Fibroblast of skin of right biceps (primary cell): Measurements from ENCODE around the gene MPPED1.

Source experiments
- DNase-seq: peaks from one replicate; pipeline ENCODE4 v3.0.0-alpha.2; 2013

MPPED1 gene

DNA sequence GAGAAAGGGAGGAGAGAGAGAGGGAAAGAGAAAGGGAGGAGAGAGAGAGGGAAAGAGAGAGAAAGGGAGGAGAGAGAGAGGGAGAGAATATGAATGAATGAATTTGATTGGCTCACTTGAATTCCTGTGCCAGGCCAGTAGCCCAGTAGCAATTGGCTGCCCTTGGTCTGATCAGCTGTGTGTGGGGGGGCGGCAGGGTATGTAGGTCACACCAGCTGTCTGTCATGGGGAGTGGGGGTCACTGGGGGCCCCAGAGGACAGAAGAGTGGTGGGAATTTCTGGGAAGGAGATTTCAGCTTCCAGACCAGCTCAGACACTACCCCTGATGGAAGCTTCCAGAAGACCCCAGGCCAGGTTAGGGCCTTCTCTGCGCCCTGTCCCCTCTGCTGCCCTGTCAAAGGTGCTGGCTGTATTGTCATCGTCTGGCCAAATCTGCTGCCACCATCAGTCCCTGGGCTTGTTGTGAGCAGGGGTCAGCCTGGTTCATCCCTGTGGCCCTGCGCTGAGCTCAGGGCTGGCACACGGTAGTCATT is 21.1 kb downstream of the MPPED1 start:
- DNase-seq = no peak

DNA sequence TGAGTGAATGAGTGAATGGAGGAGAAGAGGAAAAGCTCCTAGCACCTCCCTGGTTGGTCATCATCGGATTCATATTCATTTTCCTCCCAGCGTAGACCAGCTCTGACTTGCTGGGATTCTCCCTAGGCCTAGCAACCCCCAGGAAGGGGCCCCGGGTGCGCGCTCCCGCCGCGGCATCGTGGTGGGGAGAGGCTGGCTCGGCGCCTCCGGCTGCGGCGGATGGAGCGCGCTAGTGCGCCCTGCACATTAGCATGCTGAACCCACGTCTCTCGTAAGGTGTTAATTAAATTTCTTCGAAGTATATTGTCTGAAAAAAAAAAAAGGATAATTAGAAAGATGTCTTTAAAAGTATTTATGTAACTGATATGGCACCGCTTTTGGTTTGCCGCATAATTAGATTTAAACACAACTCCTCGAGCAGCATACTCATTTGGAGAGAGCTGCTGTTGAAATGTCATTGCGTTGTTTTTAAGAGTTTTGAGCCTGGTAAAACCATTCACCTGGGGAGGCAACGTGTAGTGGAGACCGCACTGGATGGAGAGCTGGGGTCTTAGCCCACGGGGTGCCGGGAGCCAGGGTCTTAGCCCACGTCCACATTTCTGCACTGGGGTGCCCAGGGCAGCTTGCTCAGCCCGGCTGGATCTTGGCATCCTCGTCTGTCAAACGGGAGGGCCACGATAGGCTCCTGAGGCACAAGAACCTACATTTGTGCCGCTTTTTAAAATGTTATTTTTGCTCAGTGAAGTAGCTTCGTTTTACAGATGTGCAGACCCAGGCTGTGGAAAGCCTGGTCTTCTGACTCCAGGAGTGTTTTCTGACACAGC is 21.8 kb downstream of the MPPED1 start:
- no peak for DNase-seq

DNA sequence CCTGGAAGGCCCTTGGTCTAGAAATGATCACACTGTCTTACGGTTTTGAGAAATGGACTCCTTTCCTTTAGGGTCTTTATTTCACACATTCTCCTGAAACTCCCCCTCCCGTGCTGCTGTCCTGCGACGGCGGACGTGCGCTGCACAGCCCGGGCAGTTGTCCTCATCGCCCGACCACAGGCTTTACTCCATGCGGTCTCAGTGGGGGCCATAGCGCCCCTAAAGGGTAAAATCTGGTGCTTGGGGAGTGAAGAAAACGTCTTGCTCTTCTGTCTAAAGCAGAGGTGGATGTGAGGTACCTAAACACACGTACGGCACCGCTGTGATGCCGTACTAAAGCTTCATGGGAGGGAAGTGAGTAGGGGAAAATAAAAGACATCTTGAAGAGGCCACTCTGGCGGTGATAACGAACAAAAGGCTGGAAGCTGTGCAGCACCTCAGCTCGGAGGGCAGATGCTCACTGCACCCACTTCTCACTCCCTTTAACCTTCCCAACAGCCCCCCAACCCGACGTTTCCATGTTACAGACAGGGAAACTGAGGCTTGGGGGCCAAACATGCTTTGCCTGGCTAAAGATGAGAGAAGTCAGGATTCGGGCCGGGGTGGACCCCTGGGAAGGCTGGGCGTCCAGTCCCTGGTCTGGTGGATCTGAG is 22.6 kb downstream of the MPPED1 start:
- no peak for DNase-seq

DNA sequence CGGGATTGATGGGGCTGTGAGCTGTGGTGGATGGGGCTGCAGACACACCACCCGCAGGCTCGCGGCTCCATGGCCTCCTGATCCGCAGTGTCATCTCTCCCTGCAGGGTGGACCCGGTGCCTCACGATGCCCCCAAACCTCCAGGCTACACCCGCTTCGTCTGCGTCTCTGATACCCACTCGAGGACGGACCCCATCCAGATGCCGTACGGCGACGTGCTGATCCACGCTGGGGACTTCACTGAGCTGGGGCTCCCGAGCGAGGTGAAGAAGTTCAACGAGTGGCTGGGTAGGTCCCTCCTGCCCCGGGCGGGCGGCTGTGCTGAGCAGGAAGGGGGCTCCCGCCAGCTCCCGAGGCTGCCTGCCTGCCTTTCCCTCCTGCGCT is 23.1 kb downstream of the MPPED1 start:
- DNase-seq = no peak

DNA sequence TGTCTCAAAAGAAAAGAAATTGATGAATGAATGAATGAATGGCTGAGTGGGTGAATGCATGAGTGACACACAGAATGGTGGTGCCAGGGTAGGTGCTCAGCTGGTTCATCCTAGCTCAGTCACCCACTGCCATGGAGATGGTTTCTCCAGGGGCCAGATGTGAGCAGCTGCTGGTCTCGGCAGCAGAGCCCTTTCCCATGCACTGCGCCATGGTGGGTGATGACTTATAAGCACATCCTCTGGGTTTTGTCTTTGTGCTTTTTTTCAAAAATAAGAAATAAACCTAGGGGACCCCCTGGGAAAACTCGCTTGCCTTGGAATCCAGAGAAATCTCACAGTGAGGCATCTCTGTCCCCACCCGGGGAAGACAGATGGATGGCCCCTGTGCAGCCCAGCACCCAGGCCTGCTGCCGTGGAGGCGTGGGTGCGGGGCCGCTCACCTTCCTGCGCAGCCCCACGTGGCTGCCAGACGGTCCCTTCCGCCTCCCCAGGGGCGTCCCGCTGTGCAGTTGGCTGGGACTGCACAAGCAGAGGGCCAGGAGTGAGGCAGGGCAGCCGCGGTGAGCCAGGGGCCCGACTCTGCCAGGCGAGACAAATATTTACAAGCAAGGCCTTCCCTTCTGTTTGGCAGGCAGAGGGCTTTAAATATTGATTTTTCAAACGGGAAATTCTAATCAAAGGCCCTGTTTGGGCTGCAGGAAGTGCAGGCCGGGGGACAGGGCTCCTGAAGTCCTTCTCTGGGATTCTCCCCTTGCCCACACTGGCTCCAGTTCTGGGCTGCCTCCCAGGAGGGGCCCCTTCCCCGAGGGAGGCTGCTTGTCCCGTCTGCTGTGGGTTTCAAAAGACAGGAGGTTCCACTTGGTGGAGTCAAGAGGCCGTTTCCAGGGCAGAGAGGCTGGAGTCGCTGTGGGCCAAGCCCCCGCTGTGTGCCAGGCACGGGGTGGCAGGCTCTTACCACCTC is 24.3 kb downstream of the MPPED1 start:
- no peak for DNase-seq

DNA sequence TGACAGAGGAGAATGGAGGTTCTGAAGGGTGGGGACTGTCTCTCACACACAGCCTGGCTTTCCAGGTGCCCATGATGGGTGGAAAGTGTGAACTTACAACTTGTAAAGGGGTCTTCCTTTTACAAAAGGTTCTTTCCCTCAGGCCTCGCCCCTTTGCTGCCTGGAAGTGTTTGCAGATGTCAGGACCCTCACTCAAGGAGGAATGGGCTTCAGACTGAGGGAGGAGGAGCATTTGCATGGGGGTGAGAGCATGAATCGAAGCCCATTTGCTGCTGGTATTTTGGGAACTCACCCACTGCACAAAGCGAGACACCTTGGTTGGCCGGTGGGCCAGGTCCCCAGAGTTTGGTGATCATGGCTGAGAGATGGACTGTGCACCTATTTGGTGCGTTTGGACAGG is 25.1 kb downstream of the MPPED1 start:
- DNase-seq = no peak

DNA sequence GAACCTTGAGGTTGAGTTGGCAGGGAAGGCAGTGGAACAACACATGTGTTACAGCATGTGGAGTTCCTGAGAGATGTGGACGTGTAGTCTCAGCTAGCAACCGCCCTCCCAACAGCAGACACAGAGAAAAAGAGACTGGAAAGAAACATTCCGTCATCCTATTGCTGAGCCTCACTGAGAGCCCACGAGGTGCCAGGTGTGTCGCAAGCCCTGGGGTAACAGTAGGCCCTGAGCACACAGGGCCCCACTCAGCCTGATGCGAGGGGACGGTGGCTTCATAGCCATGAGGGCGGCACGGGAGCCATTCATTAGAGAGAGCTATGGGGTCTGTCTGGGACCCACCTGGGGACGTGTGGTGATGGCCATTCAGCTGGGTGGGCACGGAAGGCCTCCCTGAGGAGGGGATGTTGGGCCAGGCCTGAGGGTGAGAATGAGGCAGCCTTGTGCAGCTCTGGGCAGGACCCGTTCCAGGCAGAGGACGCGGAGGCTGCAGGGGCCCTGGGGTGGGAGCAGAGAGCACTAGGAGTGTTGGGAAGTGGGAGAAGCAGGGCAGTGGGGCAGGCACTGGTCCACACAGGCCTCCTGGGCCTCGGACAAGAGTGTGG is 26.2 kb downstream of the MPPED1 start:
- no peak for DNase-seq

DNA sequence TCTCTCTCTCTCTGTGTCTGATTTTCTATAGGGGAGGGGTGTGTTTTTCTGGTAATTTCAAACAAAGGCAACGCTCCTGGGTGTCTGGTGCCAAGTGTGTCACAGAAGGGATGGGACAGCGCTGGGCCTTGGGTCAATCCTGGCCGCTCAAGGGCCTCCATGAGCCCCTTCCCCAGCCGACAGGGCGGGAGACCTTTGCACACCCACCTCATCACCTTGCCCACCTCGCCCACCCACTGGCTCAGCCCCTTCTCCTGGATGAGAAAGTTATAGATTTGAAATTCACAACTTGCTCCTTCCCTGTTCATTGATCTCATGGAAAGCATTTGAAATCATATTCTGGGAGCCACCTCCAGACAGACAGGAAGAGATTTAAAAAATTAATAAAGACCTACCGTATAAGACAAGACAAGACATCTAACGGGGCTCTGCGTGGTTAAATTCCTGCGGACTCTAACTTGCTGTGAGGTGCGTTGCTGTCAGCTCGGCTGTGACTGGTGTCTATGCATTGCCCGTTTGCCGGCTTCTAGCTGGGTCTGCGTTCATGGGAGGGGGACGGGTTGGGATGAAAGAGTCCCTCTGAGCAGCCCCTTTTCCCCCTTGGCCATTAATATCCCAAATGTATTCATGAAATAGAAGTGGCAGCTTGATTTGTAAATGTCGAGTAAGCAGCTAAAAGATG is 27.0 kb downstream of the MPPED1 start:
- no peak for DNase-seq

DNA sequence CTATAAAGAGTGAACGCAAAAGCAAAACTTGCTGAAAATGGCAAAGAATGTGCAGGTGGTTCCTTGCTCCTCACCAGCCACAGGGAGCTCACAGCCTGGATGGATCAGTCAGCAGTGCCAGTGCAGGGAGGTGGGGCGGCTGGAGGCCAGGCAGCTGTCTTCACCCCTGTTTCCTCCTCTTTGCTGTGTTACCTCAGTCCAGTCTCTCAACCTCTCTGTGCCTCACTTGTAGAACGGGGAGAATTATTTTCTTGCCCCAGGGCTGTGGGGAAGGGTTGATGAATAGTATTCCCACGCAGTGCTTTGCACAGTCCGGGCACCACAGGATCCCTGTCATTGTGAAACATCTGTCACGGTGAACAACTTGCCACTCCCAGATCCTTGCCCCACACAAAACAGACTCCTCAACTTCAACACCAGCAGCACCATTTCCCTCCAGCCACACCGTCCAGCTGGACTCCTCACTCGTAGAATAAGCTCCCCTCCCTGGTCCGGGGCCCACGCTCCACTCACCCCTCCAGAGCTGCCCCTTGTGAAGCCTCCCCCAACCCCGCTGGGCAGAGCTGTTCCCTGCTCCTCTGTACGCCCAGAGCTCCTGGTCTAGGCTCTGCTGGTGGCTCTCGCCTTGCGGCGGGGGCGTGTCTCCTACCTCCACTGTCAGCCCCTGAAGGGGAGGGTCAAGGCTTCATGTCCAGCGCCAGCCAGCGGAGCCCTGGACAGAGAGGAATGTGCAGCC is 27.7 kb downstream of the MPPED1 start:
- DNase-seq = no peak

DNA sequence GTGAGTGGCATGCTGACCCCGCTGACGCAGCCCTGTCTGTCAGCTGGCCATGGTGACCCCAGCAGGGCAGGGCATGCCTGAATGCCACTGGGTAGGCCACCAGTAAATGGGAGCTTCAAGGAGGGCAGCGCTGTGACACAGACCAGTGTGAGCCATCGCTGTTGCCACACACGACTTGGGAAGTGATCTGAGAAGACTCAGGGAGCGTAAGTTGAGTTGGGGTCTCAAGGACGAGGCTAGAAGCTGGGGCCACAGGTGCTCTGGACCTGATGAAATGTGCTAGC is 28.2 kb downstream of the MPPED1 start:
- no peak for DNase-seq

DNA sequence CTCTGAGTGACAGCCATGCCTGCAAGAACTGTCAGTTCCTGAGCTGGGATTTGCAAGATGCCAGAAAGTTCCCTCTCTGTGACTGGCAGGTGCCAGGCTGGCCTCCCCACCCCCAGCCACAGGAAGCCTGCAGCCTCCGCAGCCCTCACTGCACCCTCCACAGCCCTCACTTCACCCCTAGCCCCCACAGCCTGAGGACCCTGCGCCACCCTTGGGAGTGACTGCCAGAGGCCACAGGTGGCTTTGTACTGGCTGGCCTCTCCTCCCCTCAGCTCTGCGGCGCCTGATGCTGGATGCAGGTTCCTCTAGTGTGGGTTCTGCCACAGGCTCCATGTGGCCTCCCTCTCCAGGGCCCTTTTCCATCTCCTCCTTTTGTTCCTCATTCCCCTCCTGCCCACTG is 28.7 kb downstream of the MPPED1 start:
- DNase-seq = no peak

DNA sequence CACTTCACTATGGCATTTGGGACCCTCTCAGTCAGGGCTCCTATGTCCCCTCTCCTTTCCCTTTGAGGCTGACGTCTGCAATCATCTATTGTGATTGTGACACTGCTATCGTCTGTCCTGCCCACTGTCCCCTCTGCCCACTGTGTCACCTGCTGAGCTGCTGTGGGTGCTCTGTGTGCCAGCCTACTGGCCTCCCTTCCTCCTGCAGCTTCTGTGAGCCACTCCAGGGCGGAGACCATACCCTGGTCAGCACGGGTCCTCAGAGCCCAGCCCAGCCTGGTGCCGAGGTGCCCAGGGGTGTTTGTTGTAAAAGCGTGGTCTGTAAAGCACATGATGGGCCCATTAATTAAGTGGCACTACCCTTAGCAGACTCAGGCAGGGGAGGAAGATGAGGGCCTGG is 29.4 kb downstream of the MPPED1 start:
- DNase-seq = no peak

DNA sequence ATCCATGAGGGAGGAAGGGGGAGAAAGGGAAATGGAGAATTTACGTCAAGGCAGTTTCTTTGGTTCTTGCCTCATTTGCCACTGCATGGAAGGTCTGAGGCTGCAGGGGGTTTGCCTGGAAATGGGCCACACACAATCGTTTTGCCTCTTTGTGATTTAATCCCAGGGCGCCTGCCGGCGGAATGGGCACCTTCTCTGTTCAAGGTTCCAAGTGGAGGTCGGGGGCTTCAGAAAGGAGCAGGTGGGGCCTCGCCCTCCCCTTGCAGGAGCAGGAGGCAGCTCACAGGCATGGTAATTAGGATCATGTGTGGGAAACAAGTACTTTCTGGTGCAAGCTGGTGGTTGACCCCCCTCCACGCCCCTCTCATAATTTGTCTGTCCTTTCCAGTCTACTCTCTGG is 29.9 kb downstream of the MPPED1 start:
- no peak for DNase-seq

DNA sequence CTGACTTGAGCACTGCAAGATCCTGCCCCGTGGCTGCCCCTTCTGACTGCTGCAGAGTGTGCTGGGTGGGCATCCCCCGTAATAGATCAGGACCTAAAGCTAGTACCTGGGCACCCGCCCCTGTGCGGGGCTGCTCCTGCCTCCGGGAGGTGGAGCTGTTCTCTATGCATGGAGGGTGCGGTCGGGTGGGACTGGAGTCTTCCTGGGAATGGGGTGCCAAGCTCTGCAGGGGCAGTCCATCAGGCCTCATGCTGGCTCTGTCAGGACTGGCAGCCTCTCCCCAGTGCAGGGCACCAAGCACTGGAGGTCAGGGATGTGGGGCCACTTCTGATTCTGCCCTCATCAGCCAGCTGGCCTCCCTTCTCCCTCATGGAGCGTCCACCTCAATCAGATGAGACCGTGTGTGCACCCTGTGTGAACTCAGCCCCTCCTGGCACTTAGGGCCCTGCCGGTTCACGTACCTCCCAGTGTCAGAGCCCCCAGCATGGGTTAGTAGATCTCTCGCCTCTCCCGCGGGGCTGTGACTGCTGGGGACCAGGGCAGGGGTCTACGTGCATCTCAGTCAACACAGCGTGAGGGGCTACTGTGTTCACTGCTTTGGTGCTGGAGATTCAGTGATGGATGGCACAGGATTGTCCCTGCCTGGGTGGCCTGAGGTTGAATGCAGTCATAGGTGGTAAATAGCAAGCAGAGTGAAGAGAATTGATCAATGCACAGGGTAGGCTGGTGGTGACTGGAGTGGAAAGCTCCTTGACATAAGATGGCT is 30.8 kb downstream of the MPPED1 start:
- DNase-seq = no peak

DNA sequence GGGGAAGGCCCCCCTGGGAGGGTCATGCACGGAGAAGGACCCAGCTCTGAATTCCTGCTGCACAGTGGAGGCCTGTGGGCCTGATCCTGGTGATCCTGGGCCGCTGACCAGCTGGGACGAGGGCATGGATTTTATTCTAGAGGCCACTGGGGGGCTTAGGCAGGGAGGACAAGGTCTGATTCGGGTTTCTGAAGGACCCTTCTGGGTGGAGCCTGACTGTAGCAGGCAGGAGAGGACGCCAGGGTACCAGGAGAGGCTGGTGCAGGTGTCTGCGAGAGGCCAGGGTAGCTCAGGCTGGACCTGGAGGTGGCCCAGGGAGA is 31.3 kb downstream of the MPPED1 start:
- no peak for DNase-seq

DNA sequence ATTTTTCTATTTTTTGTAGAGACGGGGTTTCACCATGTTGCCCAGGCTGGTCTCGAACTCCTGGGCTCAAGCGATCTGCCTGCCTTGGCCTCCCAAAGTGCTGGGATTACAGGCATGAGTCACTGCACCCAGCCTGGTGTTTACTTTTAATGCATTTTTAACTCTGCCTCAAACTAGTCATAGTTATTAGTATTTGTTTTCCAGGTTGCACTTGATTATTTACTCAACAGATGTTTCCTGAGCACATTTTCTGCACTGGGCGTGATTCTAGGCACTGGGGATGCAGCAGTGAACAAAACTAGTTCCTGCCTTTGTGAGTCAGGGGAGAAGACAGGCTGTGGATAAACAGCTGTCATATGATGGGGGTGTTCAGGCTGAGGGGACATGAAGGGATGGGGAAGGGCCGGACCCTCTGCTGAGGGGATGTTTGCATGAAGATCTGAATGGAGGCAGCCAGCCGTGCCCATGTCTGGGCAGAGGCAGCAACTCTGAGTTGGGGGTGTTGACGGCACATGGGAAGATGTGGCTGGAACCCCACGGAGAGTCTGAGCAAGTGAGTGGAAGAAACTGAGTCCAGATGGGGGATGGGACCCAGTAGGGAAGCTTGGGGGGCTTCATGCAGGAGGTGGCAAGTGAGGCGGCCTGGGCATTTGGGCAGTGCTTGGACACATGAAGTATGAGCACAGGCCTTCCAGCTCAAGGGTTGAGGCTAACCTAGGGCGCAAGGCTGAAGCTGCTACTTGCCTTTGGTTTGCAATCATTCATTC is 34.4 kb downstream of the MPPED1 start:
- no peak for DNase-seq

DNA sequence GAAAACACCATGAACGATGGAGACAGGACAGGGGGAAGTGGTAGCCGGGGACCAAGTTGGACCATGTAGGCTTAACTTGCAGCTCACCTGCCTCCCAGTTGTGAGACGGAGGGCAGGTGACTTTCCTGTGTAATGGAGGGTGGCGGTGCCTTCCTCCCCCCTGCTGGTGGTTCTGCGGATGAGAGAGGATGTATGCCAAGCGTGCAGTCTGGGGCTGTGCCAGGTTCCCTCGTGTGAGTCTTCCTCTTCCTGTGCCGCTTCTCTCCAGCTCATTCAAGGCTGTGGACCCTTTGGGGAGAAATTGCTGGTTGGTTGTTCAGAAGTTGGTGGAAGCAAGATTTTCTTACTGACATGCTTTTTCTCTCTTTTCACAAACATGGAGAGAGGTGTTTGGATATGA is 35.1 kb downstream of the MPPED1 start:
- DNase-seq = no peak

DNA sequence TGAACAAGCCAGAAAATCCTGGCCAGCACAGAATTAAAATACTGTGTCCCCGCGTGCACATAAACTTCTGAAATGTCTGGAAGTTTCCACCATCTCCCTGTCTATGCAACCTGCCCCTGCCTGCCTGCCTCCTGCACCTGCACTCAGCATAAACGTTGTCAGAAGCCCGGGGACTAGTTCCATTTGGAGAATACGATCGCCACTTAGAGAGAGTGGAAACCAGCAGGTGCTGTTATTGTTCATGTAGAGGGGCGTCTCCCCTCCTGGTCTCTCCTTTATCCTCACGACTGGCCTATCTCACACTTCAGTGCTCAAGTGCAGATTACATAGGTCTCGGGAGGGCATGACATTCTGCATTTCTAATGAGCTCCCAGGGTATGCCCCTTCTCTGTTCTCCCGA is 35.6 kb downstream of the MPPED1 start:
- DNase-seq = no peak

DNA sequence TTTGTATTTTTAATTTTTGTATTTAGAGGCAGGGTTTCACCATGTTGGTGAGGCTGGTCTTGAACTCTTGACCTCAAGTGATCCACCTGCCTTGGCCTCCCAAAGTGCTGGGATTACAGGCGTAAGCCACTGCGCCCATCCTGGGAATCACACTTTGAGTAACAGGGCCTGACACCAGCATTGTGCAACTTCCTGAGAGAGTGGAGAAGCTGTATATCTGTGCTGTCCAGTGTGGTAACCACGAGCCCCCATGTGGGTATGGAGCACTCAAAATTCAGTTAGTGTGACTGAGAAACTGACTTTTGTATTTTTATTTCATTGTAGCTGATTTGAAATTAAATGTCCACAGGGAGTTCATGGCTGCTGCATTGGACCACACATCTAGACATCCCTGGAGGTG is 36.2 kb downstream of the MPPED1 start:
- DNase-seq = no peak

DNA sequence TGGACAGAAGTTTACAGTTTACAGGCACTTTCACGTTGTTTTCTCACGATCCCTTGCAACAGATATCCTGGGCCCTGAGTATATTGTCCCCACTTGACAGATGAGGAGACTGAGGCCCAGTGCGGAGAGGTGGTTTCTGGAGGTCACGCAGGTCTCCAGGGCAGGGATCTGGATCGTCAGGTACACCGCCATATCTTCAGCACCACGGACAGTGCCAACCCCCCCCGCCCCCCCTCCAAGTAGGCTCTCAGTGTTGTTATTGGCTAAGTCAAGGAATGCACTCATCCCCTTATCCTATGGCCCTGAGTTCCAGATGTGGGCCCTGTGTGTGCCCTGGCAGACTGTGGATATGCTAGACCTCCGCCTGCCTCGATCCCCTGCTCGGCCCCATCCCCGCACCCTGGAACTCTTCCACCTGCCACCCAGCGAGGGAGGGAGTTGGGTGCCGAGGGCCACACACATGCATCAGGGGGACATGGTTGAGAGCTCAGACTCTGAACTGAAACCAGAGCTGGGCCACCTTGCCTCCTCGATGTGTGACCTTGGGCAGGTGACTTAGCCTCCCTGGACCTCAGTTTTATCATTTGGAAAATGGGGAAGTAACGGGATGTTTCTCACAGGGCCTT is 37.5 kb downstream of the MPPED1 start:
- no peak for DNase-seq
